HepG2 (cell line): ENCODE results near the gene PHF10. TPM values are rescaled to one million over a fixed set of nuclear protein-coding genes. Genes with fewer than 3 reads are reported as not detected.

Experiments
- CCDC6 ChIP-seq: sonication (generic); formaldehyde crosslinking; IDR thresholded peaks from 2 replicates; pipeline ENCODE4 v1.8.1; 2022; ENCODE audit warnings: mild to moderate bottlenecking, missing genetic modification reagents, moderate library complexity
- FOSL2 ChIP-seq: sonication (generic); formaldehyde crosslinking; IDR thresholded peaks from 2 replicates; pipeline ENCODE4 v1.4.0; 2020; ENCODE audit warnings: missing genetic modification reagents
- FOXA3 ChIP-seq: IDR thresholded peaks from 2 replicates; pipeline ENCODE4 v1.6.1; 2016; ENCODE audit warnings: missing genetic modification reagents, missing compliant biosample characterization
- FOXK2 ChIP-seq: fragments of 450-650 bp; IDR thresholded peaks from 2 replicates; pipeline ENCODE4 v1.6.1; 2016
- FOXP1 ChIP-seq, 2 experiments: fragments of 450-650 bp in 1 of 2; IDR thresholded peaks; 2 replicates each; pipeline ENCODE4 v1.6.1; 2017 to 2018; ENCODE audit warnings: antibody characterized with exemption in 1 of 2
- HNF4A ChIP-seq: sonication (generic); formaldehyde crosslinking; IDR thresholded peaks from 2 replicates; pipeline ENCODE4 v1.4.0; 2020; ENCODE audit warnings: missing genetic modification reagents
- IKZF1 ChIP-seq: fragments of 450-650 bp; IDR thresholded peaks from 2 replicates; pipeline ENCODE4 v1.7.1; 2016
- KAT7 ChIP-seq: IDR thresholded peaks from 2 replicates; pipeline ENCODE4 v1.6.1; 2018; ENCODE audit warnings: borderline replicate concordance, missing compliant biosample characterization
- LCORL ChIP-seq, 2 experiments: fragments of 450-650 bp in 1 of 2; sonication (generic) in 1 of 2; formaldehyde crosslinking in 1 of 2; IDR thresholded peaks; 2 replicates each; pipeline versions ENCODE4 v1.5.0 to v1.6.1; 2017 to 2020; ENCODE audit warnings: antibody characterized with exemption in 1 of 2, missing genetic modification reagents in 1 of 2
- NBN ChIP-seq: fragments of 450-650 bp; conservative IDR thresholded peaks from 2 replicates; pipeline ENCODE4 v1.6.1; 2017
- SOX6 ChIP-seq, 2 experiments: fragments of 450-650 bp in 1 of 2; sonication (generic) in 1 of 2; formaldehyde crosslinking in 1 of 2; IDR thresholded peaks; 2 replicates each; pipeline versions ENCODE4 v1.4.0 to v1.6.1; 2017 to 2020; ENCODE audit warnings: antibody characterized with exemption in 1 of 2, mild to moderate bottlenecking in 1 of 2, missing genetic modification reagents in 1 of 2
- TEAD3 ChIP-seq: optimal IDR thresholded peaks from 2 replicates; pipeline ENCODE3; 2016; ENCODE audit warnings: borderline replicate concordance
- ZFP1 ChIP-seq: IDR thresholded peaks from 2 replicates; pipeline ENCODE4 v1.6.1; 2016
- ZKSCAN1 ChIP-seq: fragments of 150-350 bp; IDR thresholded peaks from 2 replicates; pipeline ENCODE4 v1.6.1; 2014; ENCODE audit warnings: low read length
- ZMYM3 ChIP-seq: sonication (generic); formaldehyde crosslinking; IDR thresholded peaks from 2 replicates; pipeline ENCODE4 v1.5.1; 2020; ENCODE audit warnings: mild to moderate bottlenecking, missing genetic modification reagents
- polyA plus RNA-seq, 8 experiments: library from polyadenylated mRNA; depleted of rRNA in 3 of 8; stranded (reverse) in 7 of 8; unstranded in 1 of 8; fragments of >200 nt; fragmentation: Illumina TruSeq in 4 of 8; extraction: Trizol in 4 of 8; gene quantifications; 2 replicates each; pipeline versions ENCODE4 v1.2.1 to v1.2.3, GENCODE V29; 2011 to 2016; ENCODE audit warnings: low read depth in 4 of 8, missing spikeins in 1 of 8, mixed read lengths in 1 of 8; ENCODE audit not compliant: insufficient read depth in 1 of 8
- total RNA-seq, 5 experiments: library from RNA; depleted of rRNA; stranded (reverse); fragments of >200 nt; fragmentation: Illumina TruSeq; extraction: Trizol; gene quantifications; 2 replicates each; pipeline ENCODE4 v1.2.3, GENCODE V29; 2016; ENCODE audit warnings: low read depth in 1 of 5
- TF ChIP-seq, protein P1 (sequence below): fragments of 450-650 bp; IDR thresholded peaks from 2 replicates; pipeline ENCODE4 v1.6.1; 2017
- TF ChIP-seq, protein P2 (sequence below): sonication (generic); formaldehyde crosslinking; IDR thresholded peaks from 2 replicates; pipeline ENCODE4 v1.8.0; 2022; ENCODE audit warnings: low read depth, missing genetic modification reagents
- TF ChIP-seq, protein P3 (sequence below): sonication (generic); formaldehyde crosslinking; IDR thresholded peaks from 2 replicates; pipeline ENCODE4 v1.9.0; 2021; ENCODE audit warnings: mild to moderate bottlenecking, missing genetic modification reagents
- TF ChIP-seq, protein P4 (sequence below): sonication (generic); formaldehyde crosslinking; IDR thresholded peaks from 2 replicates; pipeline ENCODE4 v1.4.0; 2020; ENCODE audit warnings: missing genetic modification reagents

Gene PHF10
- total and polyA plus RNA-seq, 2 of the 13 experiments (the other 11 are each of a cell fraction or from before 2014, with no cell fraction given), result 42.1 to 84.1 TPM

DNA sequence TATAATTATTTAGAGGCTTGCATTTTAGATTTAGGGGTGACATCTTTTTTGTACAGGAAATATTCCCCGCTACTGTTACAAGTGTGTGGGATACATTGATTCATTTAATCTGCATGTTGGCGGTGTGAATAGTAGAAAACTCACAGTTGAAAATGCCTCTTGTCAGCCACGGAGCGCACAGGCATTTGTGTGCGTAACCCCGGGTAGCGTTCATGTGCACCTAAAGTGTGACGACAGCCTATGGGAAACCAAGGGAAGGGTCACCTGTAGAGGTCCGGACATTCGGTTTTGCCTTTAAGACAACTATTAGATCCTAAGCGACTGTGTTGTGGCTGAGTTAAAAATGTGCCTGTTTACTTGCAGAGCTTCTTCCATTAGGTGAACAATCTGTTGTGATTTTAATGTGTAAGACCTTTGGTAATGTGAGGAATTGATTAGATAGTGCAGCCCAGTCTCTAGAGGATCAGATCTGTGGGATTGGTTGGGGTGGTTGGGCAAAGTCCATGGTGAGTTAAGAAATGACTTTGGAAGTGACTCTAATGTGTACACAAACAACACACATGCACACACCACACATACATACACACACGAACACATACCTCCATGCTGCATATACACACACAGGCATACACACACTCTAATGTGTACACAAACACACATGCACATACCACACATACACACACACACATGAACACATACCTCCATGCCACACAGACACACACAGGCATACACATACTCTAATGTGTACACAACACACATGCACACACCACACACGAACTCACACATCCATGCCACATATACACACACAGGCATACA is 42.8 kb upstream of the PHF10 start (continued):
- TF ChIP-seq ZMYM3 (CRISPR knock-in tag), result 0 out of 2 replicates have a peak, but pooled peaks have one; percentile 20
- TF ChIP-seq, protein P1, sequence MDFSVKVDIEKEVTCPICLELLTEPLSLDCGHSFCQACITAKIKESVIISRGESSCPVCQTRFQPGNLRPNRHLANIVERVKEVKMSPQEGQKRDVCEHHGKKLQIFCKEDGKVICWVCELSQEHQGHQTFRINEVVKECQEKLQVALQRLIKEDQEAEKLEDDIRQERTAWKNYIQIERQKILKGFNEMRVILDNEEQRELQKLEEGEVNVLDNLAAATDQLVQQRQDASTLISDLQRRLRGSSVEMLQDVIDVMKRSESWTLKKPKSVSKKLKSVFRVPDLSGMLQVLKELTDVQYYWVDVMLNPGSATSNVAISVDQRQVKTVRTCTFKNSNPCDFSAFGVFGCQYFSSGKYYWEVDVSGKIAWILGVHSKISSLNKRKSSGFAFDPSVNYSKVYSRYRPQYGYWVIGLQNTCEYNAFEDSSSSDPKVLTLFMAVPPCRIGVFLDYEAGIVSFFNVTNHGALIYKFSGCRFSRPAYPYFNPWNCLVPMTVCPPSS, result 0 out of 2 replicates have a peak, but pooled peaks have one; percentile 69
- TF ChIP-seq FOXK2, result 0 out of 2 replicates have a peak, but pooled peaks have one; percentile 35
- TF ChIP-seq KAT7 (CRISPR knock-in tag), result 0 out of 2 replicates have a peak, but pooled peaks have one; percentile 34
- no peak for TF ChIP-seq ZKSCAN1
- TF ChIP-seq CCDC6, result no peak
- peak; percentile 62; the same call in 1 of the 2 replicates for TF ChIP-seq HNF4A (CRISPR knock-in tag)
- peak; percentile 20; the same call in 1 of the 2 replicates for TF ChIP-seq FOSL2 (CRISPR knock-in tag)
- TF ChIP-seq FOXP1 (IDR thresholded peaks at IDR 0.05), result peak; percentile 85
- peak; percentile 28; the same call in 1 of the 2 replicates for TF ChIP-seq FOXP1 (CRISPR knock-in tag; IDR thresholded peaks at IDR 0.05)
- 0 out of 2 replicates have a peak, but pooled peaks have one; percentile 12 for TF ChIP-seq IKZF1
- TF ChIP-seq, protein P2, sequence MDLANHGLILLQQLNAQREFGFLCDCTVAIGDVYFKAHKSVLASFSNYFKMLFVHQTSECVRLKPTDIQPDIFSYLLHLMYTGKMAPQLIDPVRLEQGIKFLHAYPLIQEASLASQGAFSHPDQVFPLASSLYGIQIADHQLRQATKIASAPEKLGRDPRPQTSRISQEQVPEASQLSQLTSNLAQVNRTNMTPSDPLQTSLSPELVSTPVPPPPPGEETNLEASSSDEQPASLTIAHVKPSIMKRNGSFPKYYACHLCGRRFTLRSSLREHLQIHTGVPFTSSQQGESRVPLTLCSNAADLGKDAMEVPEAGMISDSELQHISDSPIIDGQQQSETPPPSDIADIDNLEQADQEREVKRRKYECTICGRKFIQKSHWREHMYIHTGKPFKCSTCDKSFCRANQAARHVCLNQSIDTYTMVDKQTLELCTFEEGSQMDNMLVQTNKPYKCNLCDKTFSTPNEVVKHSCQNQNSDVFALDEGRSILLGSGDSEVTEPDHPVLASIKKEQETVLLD (CRISPR knock-in tag), result 0 out of 2 replicates have a peak, but pooled peaks have one; percentile 33
- TF ChIP-seq FOXA3 (CRISPR knock-in tag), result peak; percentile 42; the same call in 1 of the 2 replicates
- TF ChIP-seq SOX6 (IDR thresholded peaks at IDR 0.05), result peak; percentile 22; the same call in 1 of the 2 replicates
- 0 out of 2 replicates have a peak, but pooled peaks have one; percentile 28 for TF ChIP-seq SOX6 (CRISPR knock-in tag; IDR thresholded peaks at IDR 0.05)
- no peak for TF ChIP-seq ZFP1 (CRISPR knock-in tag)
- TF ChIP-seq, protein P3, sequence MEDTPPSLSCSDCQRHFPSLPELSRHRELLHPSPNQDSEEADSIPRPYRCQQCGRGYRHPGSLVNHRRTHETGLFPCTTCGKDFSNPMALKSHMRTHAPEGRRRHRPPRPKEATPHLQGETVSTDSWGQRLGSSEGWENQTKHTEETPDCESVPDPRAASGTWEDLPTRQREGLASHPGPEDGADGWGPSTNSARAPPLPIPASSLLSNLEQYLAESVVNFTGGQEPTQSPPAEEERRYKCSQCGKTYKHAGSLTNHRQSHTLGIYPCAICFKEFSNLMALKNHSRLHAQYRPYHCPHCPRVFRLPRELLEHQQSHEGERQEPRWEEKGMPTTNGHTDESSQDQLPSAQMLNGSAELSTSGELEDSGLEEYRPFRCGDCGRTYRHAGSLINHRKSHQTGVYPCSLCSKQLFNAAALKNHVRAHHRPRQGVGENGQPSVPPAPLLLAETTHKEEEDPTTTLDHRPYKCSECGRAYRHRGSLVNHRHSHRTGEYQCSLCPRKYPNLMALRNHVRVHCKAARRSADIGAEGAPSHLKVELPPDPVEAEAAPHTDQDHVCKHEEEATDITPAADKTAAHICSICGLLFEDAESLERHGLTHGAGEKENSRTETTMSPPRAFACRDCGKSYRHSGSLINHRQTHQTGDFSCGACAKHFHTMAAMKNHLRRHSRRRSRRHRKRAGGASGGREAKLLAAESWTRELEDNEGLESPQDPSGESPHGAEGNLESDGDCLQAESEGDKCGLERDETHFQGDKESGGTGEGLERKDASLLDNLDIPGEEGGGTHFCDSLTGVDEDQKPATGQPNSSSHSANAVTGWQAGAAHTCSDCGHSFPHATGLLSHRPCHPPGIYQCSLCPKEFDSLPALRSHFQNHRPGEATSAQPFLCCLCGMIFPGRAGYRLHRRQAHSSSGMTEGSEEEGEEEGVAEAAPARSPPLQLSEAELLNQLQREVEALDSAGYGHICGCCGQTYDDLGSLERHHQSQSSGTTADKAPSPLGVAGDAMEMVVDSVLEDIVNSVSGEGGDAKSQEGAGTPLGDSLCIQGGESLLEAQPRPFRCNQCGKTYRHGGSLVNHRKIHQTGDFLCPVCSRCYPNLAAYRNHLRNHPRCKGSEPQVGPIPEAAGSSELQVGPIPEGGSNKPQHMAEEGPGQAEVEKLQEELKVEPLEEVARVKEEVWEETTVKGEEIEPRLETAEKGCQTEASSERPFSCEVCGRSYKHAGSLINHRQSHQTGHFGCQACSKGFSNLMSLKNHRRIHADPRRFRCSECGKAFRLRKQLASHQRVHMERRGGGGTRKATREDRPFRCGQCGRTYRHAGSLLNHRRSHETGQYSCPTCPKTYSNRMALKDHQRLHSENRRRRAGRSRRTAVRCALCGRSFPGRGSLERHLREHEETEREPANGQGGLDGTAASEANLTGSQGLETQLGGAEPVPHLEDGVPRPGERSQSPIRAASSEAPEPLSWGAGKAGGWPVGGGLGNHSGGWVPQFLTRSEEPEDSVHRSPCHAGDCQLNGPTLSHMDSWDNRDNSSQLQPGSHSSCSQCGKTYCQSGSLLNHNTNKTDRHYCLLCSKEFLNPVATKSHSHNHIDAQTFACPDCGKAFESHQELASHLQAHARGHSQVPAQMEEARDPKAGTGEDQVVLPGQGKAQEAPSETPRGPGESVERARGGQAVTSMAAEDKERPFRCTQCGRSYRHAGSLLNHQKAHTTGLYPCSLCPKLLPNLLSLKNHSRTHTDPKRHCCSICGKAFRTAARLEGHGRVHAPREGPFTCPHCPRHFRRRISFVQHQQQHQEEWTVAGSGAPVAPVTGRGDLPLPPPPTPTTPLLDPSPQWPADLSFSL (CRISPR knock-in tag), result peak; percentile 96
- peak; percentile 82; the same call in 1 of the 2 replicates for TF ChIP-seq NBN
- TF ChIP-seq TEAD3, result peak; percentile 60
- TF ChIP-seq LCORL (IDR thresholded peaks at IDR 0.05), result 0 out of 2 replicates have a peak, but pooled peaks have one; percentile 36
- no peak for TF ChIP-seq LCORL (CRISPR knock-in tag; IDR thresholded peaks at IDR 0.05)
- TF ChIP-seq, protein P4, sequence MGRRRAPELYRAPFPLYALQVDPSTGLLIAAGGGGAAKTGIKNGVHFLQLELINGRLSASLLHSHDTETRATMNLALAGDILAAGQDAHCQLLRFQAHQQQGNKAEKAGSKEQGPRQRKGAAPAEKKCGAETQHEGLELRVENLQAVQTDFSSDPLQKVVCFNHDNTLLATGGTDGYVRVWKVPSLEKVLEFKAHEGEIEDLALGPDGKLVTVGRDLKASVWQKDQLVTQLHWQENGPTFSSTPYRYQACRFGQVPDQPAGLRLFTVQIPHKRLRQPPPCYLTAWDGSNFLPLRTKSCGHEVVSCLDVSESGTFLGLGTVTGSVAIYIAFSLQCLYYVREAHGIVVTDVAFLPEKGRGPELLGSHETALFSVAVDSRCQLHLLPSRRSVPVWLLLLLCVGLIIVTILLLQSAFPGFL, result no peak
